Osteoblast (primary cell): Measurements from ENCODE around the gene MTRR. TPM values are rescaled to one million over a fixed set of nuclear protein-coding genes. Genes with fewer than 3 reads are reported as not detected.
"Not testable (repeated sequence)": the region's sequence is repeated elsewhere in the genome, so short reads cannot be mapped to it uniquely, and the experiment has no call there.

Experiments used
- DNase-seq: peaks from one replicate; pipeline ENCODE4 v3.0.0; 2011; ENCODE audit warnings: low spot score, mixed read lengths; ENCODE audit not compliant: insufficient read length; ENCODE audit errors: missing footprints
- H2AFZ ChIP-seq: 2 replicates; pipeline ENCODE4 v1.6.0; 2011; ENCODE audit warnings: mild to moderate bottlenecking, low read length
- H3K27ac ChIP-seq: 2 replicates; pipeline ENCODE4 v1.5.1; 2011; ENCODE audit warnings: mild to moderate bottlenecking, low read depth, low read length, moderate library complexity
- H3K27me3 ChIP-seq: 2 replicates; pipeline ENCODE4 v1.6.0; 2012; ENCODE audit warnings: mild to moderate bottlenecking, control low read depth, inconsistent platforms, low read length, moderate library complexity; ENCODE audit not compliant: insufficient read depth
- H3K36me3 ChIP-seq: 2 replicates; pipeline ENCODE4 v1.5.1; 2011; ENCODE audit warnings: mild to moderate bottlenecking, low read length, control low read depth, moderate library complexity; ENCODE audit not compliant: insufficient read depth
- H3K4me1 ChIP-seq: 2 replicates; pipeline ENCODE4 v1.5.1; 2011; ENCODE audit warnings: mild to moderate bottlenecking, low read length, control low read depth, moderate library complexity; ENCODE audit not compliant: insufficient read depth
- H3K4me2 ChIP-seq: 2 replicates; pipeline ENCODE4 v1.6.0; 2011; ENCODE audit warnings: mild to moderate bottlenecking, low read length; ENCODE audit not compliant: insufficient read depth
- H3K4me3 ChIP-seq: fragments of 200-600 bp; sonication (generic); 3 replicates; pipeline ENCODE4 v1.5.1; 2012; ENCODE audit warnings: mild to moderate bottlenecking, low read length, inconsistent platforms; ENCODE audit not compliant: insufficient read depth
- H3K79me2 ChIP-seq: 2 replicates; pipeline ENCODE4 v1.6.0; 2012; ENCODE audit warnings: mild to moderate bottlenecking, low read length, control low read depth, inconsistent platforms; ENCODE audit not compliant: insufficient read depth
- H3K9me3 ChIP-seq: 2 replicates; pipeline ENCODE4 v1.5.1; 2011; ENCODE audit warnings: low read depth, low read length, control low read depth
- H4K20me1 ChIP-seq: 2 replicates; pipeline ENCODE4 v1.6.0; 2012; ENCODE audit warnings: mild to moderate bottlenecking, low read length, control low read depth; ENCODE audit not compliant: insufficient read depth
- CTCF ChIP-seq: IDR thresholded peaks from 2 replicates; pipeline ENCODE4 v1.5.1; 2011; ENCODE audit warnings: mild to moderate bottlenecking, low read depth, low read length, moderate library complexity; ENCODE audit errors: extremely low read depth
- total RNA-seq: library from RNA; depleted of rRNA; stranded (reverse); fragments of >200 nt; gene quantifications from 2 replicates; pipeline ENCODE4 v1.2.3, GENCODE V29; 2012

The MTRR gene
- total RNA-seq, 1 donor, result 36.6 TPM

- H3K36me3 ChIP-seq, result peaks cover 24% of the 10 kb centered on the region
- H3K9me3 ChIP-seq, result no peaks in the 10 kb centered on the region
- no peak overlapping the region for H3K4me3 ChIP-seq
- H3K4me2 ChIP-seq, result peak overlapping the region; percentile 5
- H4K20me1 ChIP-seq, result no peaks in the 10 kb centered on the region
- H2AFZ ChIP-seq, result no peak overlapping the region
- DNase-seq, result peak; percentile 42
- no peaks in the 10 kb centered on the region for H3K27me3 ChIP-seq
- no peak for TF ChIP-seq CTCF
- H3K27ac ChIP-seq, result peak overlapping the region; percentile 44
- H3K4me1 ChIP-seq, result peaks cover 24% of the 10 kb centered on the region
- H3K79me2 ChIP-seq, result no peaks in the 10 kb centered on the region
Measured at GRCh38 chr5:7904170-7904569, 35.2 kb downstream of the MTRR start.

- TF ChIP-seq CTCF, result no peak
- H3K79me2 ChIP-seq, result no peaks in the 10 kb centered on the region
Measured at GRCh38 chr5:7907612-7908011, 38.7 kb downstream of the MTRR start.

GRCh38 chr5:7908317-7908716 lies 39.4 kb downstream of the MTRR start:
- Histone ChIP-seq H3K27me3 (no peaks in the 10 kb centered on the region), H3K4me1 (peaks cover 12% of the 10 kb centered on the region), H4K20me1 (no peaks in the 10 kb centered on the region), H3K9me3 (peaks cover 2% of the 10 kb centered on the region), H3K36me3 (no peaks in the 10 kb centered on the region), H3K4me2 (no peak overlapping the region), H2AFZ (no peak overlapping the region), H3K27ac (no peak overlapping the region), H3K4me3 (no peak overlapping the region), H3K79me2 (no peaks in the 10 kb centered on the region)
- TF ChIP-seq CTCF, result no peak
- DNase-seq, result no peak

More at GRCh38 chr5:7907612-7908011, 38.7 kb downstream of the MTRR start:
- DNase-seq, result no peak
- Histone ChIP-seq H3K9me3 (peaks cover 2% of the 10 kb centered on the region), H3K4me3 (no peak overlapping the region), H3K27me3 (no peaks in the 10 kb centered on the region), H3K4me1 (peaks cover 13% of the 10 kb centered on the region), H4K20me1 (no peaks in the 10 kb centered on the region), H3K27ac (no peak overlapping the region), H3K4me2 (no peak overlapping the region), H3K36me3 (no peaks in the 10 kb centered on the region), H2AFZ (no peak overlapping the region)

GRCh38 chr5:7910738-7911428 lies 41.9 kb downstream of the MTRR start:
- no peak for DNase-seq
- TF ChIP-seq CTCF, result no peak
- no peak overlapping the region for H3K4me2 ChIP-seq
- no peaks in the 10 kb centered on the region for H3K36me3 ChIP-seq
- H3K9me3 ChIP-seq, result peaks cover 2% of the 10 kb centered on the region
- H3K4me3 ChIP-seq, result no peak overlapping the region
- H3K27ac ChIP-seq, result no peak overlapping the region
- no peaks in the 10 kb centered on the region for H4K20me1 ChIP-seq
- no peaks in the 10 kb centered on the region for H3K79me2 ChIP-seq
- no peaks in the 10 kb centered on the region for H3K27me3 ChIP-seq
- no peak overlapping the region for H2AFZ ChIP-seq
- H3K4me1 ChIP-seq, result peaks cover 8% of the 10 kb centered on the region

- not testable (repeated sequence) for H3K27ac ChIP-seq, H3K36me3 ChIP-seq, H3K79me2 ChIP-seq, H3K9me3 ChIP-seq, H3K27me3 ChIP-seq, H3K4me3 ChIP-seq, H4K20me1 ChIP-seq, H3K4me2 ChIP-seq, H2AFZ ChIP-seq, DNase-seq
- H3K4me1 ChIP-seq, result peaks cover 11% of the 10 kb centered on the region
Measured at GRCh38 chr5:7911429-7911771, 42.5 kb downstream of the MTRR start.
